Endothelial cell (in vitro differentiated cells): Measurements from ENCODE around the gene CEACAM19. TPM values are rescaled to one million over a fixed set of nuclear protein-coding genes. Genes with fewer than 3 reads are reported as not detected.

ENCODE experiments used
- DNase-seq: peaks from one replicate; pipeline ENCODE4 v3.0.0; 2021; ENCODE audit warnings: low spot score
- H3K27ac Mint-ChIP-seq: one replicate; pipeline ENCODE4 v1.8.0; 2021; ENCODE audit warnings: mixed read lengths, inconsistent platforms; ENCODE audit not compliant: unreplicated experiment
- H3K27me3 Mint-ChIP-seq: one replicate; pipeline ENCODE4 v1.8.0; 2021; ENCODE audit warnings: mild to moderate bottlenecking, moderate library complexity, mixed read lengths, inconsistent platforms; ENCODE audit not compliant: unreplicated experiment
- H3K36me3 Mint-ChIP-seq: one replicate; pipeline ENCODE4 v1.8.0; 2021; ENCODE audit warnings: mild to moderate bottlenecking, low read depth, mixed read lengths, inconsistent platforms; ENCODE audit not compliant: unreplicated experiment
- H3K4me1 Mint-ChIP-seq: one replicate; pipeline ENCODE4 v1.8.0; 2021; ENCODE audit warnings: mild to moderate bottlenecking, mixed read lengths, inconsistent platforms; ENCODE audit not compliant: unreplicated experiment
- H3K4me3 Mint-ChIP-seq: one replicate; pipeline ENCODE4 v1.8.0; 2021; ENCODE audit warnings: mild to moderate bottlenecking, mixed read lengths, inconsistent platforms; ENCODE audit not compliant: unreplicated experiment
- H3K9me3 Mint-ChIP-seq: one replicate; pipeline ENCODE4 v1.8.0; 2021; ENCODE audit warnings: mixed read lengths, inconsistent platforms; ENCODE audit not compliant: unreplicated experiment
- CTCF ChIP-seq: fragments of 200-600 bp; sonication (generic); IDR thresholded peaks from one replicate; pipeline ENCODE4 v1.5.0; 2021; ENCODE audit warnings: antibody characterized with exemption; ENCODE audit not compliant: unreplicated experiment
- total RNA-seq: library from RNA; stranded (reverse); fragmentation: NEBNext Ultra II Directional; extraction: Animal tissue kit (Norgen Biotek cat#: 25700); gene quantifications from one replicate; pipeline ENCODE4 v1.2.1, GENCODE V29; 2021; ENCODE audit not compliant: unreplicated experiment

The CEACAM19 gene
- total RNA-seq, 1 donor from 2014 or later = 3.7 TPM

- no peaks in the 10 kb centered on the region for H3K4me1 Mint-ChIP-seq
- DNase-seq = no peak
These were observed 35.5 kb upstream of the CEACAM19 start for GRCh38 chr19:44635581-44636438.

GRCh38 chr19:44636439-44637389 is 34.6 kb upstream of the CEACAM19 start:
- Mint-ChIP-seq H3K4me1 (no peaks in the 10 kb centered on the region), H3K27me3 (peaks cover 1% of the 10 kb centered on the region), H3K9me3 (no peaks in the 10 kb centered on the region), H3K36me3 (no peaks in the 10 kb centered on the region), H3K27ac (no peak overlapping the region), H3K4me3 (no peak overlapping the region)
- no peak for DNase-seq
- TF ChIP-seq CTCF = no peak

More at GRCh38 chr19:44635581-44636438, 35.5 kb upstream of the CEACAM19 start:
- Mint-ChIP-seq H3K9me3 (no peaks in the 10 kb centered on the region), H3K4me3 (no peak overlapping the region), H3K27ac (no peak overlapping the region), H3K27me3 (peaks cover 1% of the 10 kb centered on the region), H3K36me3 (no peaks in the 10 kb centered on the region)
- no peak for TF ChIP-seq CTCF

- Mint-ChIP-seq H3K27me3 (peaks cover 1% of the 10 kb centered on the region), H3K9me3 (no peaks in the 10 kb centered on the region), H3K4me3 (no peak overlapping the region), H3K27ac (no peak overlapping the region), H3K4me1 (no peaks in the 10 kb centered on the region), H3K36me3 (no peaks in the 10 kb centered on the region)
- no peak for TF ChIP-seq CTCF
- no peak for DNase-seq
These were observed 33.9 kb upstream of the CEACAM19 start for GRCh38 chr19:44637390-44637764.

- H3K27ac Mint-ChIP-seq = no peak overlapping the region
These were observed 30.8 kb upstream of the CEACAM19 start for GRCh38 chr19:44640518-44640917.

More at GRCh38 chr19:44640518-44640917, 30.8 kb upstream of the CEACAM19 start:
- Mint-ChIP-seq H3K4me3 (no peak overlapping the region), H3K4me1 (no peaks in the 10 kb centered on the region), H3K27me3 (peaks cover 4% of the 10 kb centered on the region), H3K9me3 (no peaks in the 10 kb centered on the region), H3K36me3 (no peaks in the 10 kb centered on the region)
- DNase-seq = no peak
- TF ChIP-seq CTCF = no peak
